Right ventricle myocardium superior (tissue), 1 donor: ENCODE measurements around the gene TPSB2. TPM values are rescaled to one million over a fixed set of nuclear protein-coding genes. Genes with fewer than 3 reads are reported as not detected.
A peak's percentile ranks its signal among the peaks of the same experiment; 100 is the strongest.
"Not testable (repeated sequence)": the region's sequence is repeated elsewhere in the genome, so short reads cannot be mapped to it uniquely, and the experiment has no call there.

Source experiments
- ATAC-seq: fragments of 200-7000 bp; cut with Tn5 transposase; one replicate; pipeline ENCODE4 v1.9.1; 2020; ENCODE audit warnings: mild to moderate bottlenecking; ENCODE audit not compliant: poor library complexity
- DNase-seq: peaks from one replicate; pipeline ENCODE4 v3.0.0-alpha.2; 2020
- intact Hi-C: fragments of 100-400 bp; cut with DNase I; formaldehyde crosslinking; loops from one replicate; pipeline ENCODE4 v1.11.2; 2022
- total RNA-seq: library from RNA; stranded (reverse); fragmentation: NEBNext Ultra II Directional; extraction: Animal tissue kit (Norgen Biotek cat#: 25700); gene quantifications from one replicate; pipeline ENCODE4 v1.2.1, GENCODE V29; 2021
- donor health status: DM: no; HTN: yes; CAD: no; lungs with severe emphysema.

Gene TPSB2
- total RNA-seq, 1 donor from 2014 or later = 10.1 TPM

DNA sequence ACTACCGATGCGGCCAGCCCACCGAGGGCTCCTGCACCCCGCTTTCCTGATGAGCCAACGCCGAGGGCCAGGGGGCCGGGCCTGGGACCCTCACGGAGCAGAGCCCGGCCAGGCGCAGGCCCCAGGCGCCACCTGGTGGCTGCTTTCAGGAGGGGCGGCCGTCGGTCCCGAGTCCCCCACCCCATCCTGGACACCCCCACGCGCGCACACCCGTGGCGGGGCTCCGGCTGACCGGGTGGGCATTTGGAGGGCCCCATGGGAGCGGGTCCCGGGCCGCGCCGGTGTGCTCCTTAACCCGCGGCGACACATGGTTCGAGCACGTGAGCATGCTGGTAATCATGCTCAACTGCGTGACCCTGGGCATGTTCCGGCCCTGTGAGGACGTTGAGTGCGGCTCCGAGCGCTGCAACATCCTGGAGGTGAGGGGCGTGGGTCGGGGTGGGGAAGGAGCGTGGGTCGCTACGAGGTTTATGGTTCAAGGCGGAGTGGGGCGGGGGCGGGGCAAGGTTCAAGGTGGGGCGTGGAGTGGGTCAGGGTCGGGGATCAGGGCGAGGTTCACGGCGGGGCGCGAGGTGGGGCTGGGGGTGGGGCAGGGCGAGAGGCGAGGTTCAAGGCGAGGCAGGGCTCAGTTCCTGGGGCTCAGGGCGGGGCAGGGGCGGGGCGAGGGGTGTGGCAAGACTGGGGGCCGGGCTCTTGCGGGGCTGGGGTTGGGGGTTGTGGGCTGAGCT lies 35.2 kb downstream of the TPSB2 start:
- peak; percentile 56 for ATAC-seq
- intact Hi-C loops = loop anchor here (2.0 kb wide), 1 partner anchor 88 kb away; no protein-coding TSS in a partner anchor

DNA sequence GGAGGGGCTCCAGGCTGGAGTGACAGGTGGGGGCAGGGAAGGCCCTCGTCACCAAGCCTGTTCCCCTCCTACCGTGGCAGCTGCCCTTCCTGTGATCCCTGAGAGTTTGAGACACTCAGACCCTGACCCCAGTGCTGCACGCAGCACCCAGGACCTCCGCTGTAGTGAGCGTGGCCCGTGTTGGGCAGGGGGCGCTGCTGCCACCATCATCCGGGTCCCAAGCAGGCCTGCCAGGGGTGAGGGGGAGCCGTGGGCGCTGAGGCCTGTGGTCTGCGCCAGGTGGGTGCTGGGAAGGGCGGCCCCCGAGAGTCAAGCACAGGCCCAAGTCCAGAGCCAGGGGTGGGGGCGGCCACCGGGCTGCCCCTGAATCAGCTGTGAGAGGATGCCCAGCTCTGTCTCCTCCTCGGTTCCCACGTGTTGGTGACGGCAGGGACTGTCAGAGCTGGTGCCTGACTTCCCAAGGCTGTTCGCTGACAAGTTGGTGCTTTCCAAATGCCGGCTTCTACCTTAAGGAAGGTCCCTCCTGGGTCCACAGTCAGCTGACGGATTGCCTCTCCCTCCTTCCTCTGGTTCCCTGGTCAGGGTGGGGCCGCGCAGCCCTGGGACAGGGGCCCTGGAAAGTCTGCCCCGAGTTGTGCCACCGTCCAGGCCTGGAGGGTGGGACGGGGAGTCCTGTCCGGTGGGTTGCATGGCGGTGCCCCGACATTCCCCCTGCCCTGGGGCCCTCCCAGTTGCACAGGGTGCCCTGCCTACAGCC lies 36.0 kb downstream of the TPSB2 start:
- ATAC-seq = no peak
- intact Hi-C loops = loop anchor here (2.0 kb wide), 1 partner anchor 87 kb away; no protein-coding TSS in a partner anchor
- DNase-seq = no peak

More for the DNA sequence above, 35.2 kb downstream of the TPSB2 start:
- DNase-seq = no peak

DNA sequence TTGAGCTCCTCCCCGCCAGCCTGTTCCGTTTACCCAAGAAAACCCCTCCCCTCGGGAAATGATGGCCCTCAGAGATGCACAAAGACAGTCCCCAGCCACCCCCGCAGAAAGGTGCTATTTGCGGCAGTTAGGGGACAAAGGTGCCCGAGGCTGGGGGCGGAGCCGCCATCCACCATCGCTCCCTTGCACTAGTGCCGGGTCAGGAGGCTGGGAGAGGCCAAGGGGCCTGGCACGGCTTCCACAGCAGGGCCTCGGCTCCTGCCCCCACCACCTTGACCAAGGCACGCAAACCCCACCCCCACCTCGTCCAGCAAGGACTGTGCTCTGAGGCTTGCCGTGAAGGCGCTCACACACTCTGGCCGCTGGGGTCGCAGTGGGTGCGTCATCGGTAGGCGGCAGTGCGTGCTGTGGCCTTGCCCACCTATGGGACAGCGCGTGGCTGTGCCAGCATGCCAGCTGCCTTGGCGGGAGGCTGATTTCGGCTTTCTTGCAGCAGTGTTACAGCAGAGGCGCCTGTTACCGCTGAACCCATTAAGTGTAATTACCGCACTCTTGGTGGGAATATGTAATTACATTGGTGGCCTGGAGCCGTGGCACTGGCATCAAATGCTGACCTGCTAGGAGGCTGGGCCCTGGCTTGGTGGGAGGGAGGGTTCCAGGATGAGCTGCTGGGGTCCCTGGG lies 36.7 kb downstream of the TPSB2 start:
- ATAC-seq = no peak
- intact Hi-C loops = no loop called here
- no peak for DNase-seq

DNA sequence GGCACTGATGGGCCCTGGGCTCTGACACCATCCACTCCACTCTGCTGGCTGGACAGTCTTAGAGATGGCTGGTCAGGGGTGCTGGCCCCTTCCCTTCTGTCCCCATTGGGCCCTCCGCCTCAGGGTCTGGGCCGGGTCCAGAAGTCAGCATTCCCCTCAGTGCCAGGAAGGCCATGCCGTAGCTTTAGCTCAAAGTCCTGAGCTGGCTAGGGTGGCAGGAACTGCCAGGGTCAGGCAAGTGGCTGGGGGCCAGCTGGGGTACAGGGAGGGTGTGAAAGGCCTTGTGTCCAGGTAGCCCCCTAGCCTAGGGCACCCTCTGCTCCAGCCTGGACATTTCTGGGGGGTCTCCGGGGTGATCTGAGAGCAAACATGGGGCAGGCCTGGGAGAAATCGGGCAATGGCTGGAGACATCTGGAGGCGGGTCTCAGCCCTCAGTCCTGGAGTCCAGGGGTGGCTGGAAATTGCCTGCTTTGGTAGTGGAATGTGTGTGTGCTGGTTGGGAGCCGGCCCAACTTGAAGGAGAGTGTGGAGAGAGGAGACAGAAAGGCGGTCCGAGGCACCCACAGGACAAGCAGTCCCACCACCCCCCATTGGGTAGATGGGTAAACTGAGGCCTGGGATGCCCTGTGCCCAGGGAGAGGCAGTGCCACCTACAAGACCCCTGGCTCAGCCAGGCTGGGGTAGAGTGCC lies 37.5 kb downstream of the TPSB2 start:
- intact Hi-C loops = no loop called here
- no peak for DNase-seq
- no peak for ATAC-seq

DNA sequence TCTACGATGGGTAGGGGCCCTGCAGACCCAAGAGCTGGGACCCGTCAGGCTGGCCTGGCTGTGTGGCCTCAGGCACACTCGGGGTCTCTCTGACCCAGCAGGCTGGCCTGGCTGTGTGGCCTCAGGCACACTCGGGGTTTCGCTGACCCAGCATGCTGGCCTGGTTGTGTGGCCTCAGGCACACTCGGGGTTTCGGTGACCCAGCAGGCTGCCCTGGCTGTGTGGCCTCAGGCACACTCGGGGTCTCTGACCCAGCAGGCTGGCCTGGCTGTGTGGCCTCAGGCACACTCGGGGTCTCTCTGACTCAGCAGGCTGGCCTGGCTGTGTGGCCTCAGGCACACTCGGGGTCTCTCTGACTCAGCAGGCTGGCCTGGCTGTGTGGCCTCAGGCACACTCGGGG lies 39.2 kb downstream of the TPSB2 start:
- ATAC-seq, intact Hi-C loops: not testable (repeated sequence)

DNA sequence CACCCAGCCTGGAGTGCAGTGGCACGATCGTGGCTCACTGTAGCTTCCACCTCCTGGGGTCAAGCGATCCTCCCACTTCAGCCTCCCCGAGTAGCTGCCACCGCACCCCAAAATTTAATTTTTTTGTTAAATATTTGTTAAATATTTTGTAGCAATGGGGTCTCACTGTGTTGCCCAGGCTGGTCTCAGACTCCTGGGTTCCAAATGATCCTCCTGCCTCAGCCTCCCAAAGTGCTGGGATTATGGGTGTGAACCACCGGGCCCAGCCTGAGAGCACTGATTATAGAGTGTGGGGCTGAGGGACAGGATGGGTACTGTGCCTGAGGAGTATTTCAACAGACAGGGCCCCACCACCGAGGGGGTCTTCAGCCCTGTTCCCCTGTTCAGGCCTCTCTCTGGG lies 40.5 kb downstream of the TPSB2 start:
- ATAC-seq (no peak), DNase-seq (no peak)
- intact Hi-C loops = no loop called here

More for the DNA sequence above, 39.2 kb downstream of the TPSB2 start:
- DNase-seq = not testable (repeated sequence)

DNA sequence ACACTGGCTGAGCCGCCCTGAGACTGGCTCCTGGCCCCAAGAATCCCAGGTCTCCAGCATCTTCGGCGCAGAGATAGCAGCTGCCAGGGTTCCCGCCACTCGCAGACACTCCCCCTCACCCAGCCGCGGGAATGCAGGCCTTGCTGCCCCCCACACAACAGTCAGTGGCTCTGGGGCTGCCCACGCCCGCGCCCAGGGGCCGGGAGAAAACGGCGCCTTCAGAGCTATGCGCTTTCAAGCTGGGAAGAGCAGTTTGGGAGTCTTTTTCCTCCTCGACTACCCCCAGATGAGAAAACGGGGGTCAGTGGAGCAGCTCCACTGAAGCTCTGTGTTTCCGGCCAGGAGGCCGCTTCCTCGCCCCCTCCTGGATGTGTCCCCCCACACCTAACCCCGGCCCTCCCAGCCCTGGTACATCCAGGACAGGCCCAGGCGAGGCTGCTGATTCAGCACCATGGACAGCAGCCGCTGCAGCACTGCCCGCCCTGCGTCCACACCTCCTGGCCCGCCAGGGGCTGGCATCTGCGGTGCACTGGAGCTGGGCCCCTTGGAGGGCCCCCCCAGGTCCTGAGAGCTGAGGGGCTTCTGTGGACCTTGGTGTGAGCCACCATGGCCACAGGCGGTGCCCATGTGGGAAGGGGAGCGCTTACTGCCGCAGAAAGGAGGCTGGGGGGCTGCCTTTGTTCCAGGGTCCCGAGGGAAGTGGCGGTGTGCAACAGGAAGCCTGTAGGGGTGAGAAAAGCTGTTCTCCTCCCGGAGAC lies 41.4 kb downstream of the TPSB2 start:
- peak; percentile 81 for ATAC-seq
- DNase-seq = peak; percentile 64
- intact Hi-C loops = no loop called here

DNA sequence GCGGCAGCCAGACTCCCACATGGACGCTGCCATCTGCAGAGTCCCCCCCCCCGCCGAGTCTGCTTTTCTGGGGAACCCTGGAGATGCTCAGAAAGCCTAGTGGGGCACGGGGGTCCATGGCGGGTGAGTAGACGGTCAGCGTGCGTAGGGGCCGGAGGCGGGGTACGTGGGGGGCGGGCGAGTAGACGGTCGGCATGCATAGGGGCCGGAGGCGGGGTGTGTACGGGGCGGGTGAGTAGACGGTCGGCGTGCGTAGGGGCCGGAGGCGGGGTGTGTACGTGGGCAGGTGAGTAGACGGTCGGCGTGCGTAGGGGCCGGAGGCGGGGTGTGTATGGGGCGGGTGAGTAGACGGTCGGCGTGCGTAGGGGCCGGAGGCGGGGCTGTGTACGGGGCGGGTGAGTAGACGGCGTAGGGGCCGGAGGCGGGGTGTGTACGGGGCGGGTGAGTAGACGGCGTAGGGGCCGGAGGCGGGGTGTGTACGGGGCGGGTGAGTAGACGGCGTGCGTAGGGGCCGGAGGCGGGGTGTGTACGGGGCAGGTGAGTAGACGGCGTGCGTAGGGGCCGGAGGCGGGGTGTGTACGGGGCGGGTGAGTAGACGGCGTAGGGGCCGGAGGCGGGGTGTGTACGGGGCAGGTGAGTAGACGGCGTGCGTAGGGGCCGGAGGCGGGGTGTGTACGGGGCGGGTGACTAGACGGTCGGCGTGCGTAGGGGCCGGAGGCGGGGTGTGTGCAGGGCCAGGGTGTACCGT lies 44.4 kb downstream of the TPSB2 start:
- intact Hi-C loops, DNase-seq, ATAC-seq: not testable (repeated sequence)

DNA sequence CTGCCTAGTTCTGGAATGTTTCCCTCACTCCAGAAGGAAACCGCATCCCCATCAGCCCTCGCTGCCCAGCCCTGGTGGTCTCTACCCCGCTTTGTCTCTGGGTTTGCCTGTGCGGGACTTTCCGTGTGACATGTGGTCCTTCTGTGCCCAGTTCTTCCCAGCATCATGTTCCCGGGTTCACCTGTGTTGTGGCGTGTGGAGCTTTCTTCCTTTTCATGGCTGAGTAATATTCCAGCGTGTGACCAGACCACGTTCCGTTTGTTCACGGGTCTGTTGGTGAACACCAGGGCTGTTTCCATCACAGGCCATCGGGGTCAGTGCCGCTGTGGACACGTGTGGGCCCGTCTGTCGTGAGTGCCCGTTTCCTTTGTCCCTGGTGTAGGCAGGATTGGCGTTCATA lies 45.0 kb downstream of the TPSB2 start:
- DNase-seq (no peak), ATAC-seq (no peak)
- intact Hi-C loops = no loop called here

DNA sequence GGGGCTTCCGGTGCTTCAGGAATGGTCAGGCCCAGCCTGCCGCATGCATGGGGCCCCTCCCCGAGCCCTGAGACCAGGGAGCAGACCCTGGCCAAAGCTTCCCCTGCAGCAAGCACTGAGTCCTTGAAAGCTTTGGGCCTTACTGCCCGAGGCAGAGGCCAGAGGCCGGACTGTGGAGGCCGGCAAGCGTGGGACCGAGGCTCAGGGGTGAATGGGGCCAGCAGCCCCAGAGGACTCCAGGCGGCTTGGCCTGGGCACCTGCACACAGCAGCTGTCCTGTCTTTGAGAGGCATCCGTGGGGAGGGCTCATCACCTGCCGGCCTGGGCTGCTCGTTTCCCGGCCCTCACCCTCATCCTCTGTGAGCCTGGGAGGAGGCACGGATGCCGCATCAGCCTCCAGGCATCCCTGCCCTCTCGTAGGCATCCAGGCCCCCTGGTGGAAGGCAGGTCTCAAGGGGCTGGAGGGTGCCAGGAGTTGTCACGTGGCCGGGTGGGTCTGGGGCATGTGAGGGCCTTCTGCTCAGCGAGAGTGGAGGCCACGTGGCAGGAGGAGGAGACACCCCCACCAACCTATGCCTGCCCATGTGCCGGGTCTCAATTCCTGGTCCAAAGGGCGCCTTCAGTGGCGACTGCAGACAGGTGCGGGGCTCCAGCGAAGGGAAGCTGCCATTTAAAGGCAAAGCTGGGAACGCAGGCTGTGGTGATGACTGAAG lies 45.7 kb downstream of the TPSB2 start:
- intact Hi-C loops = no loop called here
- DNase-seq = no peak
- ATAC-seq = no peak

DNA sequence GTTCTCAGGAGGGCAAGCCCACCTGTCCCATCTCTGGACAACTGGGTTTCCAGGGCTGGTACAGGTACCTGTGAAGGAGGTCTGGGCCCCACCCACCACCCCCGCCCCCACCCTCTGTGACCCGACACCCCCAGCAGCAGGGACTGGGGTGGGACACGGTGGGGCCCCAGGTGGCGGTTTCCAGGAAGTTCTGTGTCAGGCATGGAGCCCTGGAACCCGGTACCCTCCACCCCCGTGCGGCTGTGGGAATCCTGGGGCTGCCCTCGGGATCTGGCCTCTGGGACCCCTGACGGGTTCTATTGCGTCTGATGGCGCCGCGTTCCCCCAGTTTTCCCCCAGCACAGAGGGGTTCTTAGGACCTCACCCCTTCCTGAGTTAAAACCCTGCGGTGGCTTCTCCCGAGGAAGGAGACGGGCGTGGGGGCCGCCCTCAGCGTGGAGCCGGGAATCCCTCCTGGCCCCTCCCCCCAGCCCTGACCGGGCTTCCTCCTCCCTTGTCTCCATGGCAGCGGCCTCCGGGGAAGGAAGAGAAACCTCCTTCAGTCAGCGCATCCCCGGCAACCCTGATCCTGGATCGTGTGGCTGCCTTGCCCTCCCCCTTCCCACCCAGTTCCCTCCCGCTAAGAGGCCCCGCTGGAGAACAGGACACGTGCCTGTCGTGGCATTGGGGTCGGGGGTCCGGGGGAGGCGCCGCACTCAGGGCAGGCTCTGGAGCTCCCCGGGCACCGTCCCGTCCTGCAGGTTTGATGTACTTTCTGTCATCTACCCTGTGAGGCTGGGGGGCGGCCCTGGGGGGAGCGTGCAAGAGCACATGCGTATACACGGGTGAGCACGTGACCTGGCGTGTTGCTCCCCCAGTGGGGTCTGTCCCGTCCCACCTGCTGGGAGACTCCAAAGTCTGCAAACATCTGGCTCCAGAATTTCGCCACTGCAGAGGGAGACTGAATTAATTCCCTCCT lies 46.8 kb downstream of the TPSB2 start:
- DNase-seq (peak; percentile 60), ATAC-seq (peak; percentile 32)
- intact Hi-C loops = no loop called here

DNA sequence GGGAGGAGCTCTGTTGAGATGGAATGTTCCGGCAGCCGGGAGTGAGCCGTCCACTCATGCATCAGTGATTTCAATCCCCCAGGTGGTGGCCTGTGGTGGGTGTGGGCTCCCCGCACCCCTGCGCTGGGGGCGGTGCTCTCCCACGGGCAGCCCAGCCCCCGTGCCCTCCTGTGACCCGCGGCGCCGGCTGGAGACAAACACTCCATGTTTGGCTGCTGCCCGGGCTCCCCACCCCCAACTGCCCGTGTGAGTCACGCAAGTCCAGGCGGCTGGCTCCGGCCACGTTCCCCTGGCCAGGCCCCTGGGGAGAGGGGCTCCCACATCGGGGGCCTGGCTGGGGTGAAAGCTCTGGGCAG lies 47.7 kb downstream of the TPSB2 start:
- intact Hi-C loops = no loop called here
- ATAC-seq = peak; percentile 68
- DNase-seq = peak; percentile 74

DNA sequence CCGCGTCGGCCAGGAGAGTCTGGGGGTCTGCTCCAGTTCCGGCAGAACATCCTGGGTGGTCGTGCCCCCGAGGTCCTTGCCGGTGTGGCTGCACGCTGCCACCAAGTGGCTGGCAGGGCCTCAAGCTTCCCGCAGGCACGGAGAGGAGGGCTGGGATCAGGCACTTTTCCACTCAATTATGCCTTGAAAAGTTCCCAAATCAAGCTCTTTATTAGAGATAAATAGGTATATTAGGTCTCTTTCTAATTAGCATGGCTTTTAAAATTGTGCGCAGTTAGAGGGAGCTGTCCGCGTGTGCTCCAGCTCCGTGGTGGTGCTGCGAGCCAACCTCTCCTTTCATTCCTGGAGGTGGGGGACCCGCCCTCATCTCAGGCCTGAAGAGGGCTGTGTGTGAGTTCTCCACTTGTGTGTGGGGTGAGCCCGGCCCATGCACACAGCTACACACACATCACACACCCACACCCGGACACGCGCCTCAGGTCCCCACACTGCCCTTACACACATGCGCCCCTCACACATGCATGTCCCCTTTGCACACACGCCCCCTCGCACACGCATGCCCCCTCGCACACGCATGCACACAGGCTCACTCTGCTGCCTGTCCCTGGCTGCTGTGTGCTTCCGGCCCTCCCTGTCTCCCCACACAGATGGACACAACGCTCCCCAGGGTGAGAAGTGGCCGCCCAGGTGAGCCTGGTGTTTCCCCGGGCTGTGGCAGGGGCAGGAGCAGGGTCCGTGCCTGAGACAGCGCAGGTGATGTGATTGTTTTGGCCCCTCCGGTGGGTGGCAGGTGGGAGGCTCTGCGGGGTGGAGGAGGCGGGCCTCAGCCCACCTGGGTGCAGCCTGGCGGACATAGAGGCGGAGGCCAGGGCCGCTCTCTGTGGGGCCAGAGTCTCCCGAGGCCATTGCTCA lies 48.3 kb downstream of the TPSB2 start:
- no peak for DNase-seq
- intact Hi-C loops = no loop called here
- ATAC-seq = no peak

DNA sequence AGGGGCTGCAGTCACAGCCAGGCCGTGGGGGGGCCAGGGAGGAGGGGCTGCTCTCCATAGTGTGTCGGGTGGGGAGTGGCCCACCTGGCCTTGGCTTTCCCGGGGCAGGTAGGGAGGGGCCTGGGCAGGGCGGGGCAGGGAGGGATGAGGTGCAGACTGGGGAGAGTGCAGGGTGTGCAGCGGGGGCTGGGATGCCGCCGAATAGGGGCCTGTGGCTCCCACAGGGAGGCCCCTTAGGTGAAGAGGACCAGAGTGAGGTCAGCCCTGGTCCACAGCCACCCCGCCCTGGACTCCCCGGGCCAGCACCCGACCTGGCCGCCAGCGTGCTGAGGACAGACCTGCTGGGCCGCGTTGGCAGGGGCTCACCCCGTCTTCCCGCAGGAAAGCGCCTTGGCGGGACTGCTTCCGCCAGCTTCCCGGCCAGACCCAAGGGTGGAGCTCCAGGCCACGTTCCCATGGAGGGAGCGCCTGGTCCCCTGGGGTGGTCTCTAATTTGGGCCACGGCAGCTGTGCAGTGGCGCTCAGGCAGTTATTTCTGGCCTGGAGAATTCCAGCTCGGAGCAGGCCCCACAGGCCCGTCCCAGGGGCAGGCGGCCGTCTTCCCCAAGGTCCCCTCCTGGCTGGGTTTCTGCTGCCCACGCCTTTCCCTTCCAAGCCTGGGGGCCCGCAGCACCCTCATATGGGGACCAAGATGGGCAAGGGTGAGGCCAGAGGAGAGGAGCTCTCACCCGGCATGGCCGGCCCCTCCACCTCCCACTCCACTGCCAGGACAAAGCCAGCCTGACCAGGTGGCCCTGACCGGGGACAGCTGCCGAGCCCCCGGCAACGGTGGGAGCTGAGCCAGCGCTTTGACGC lies 49.2 kb downstream of the TPSB2 start:
- intact Hi-C loops = no loop called here
- peak; percentile 60 for DNase-seq
- ATAC-seq = peak; percentile 49
